Prostate gland (tissue), 2 donors: ENCODE measurements around the gene TMEM17. TPM values are rescaled to one million over a fixed set of nuclear protein-coding genes. Genes with fewer than 3 reads are reported as not detected.
"Not testable (repeated sequence)": the region's sequence is repeated elsewhere in the genome, so short reads cannot be mapped to it uniquely, and the experiment has no call there.

Experiments
- DNase-seq: peaks from one replicate; pipeline ENCODE4 v3.0.0-alpha.2; 2019; ENCODE audit warnings: low spot score
- H3K27ac ChIP-seq, 2 donors: fragments of 200-600 bp; sonication (generic); 2 replicates each; pipeline ENCODE4 v1.5.1; 2017 to 2019
- H3K27me3 ChIP-seq: fragments of 200-600 bp; sonication (generic); replicated peaks from 2 replicates; pipeline ENCODE4 v1.5.1; 2019; ENCODE audit not compliant: insufficient read depth
- H3K36me3 ChIP-seq, 2 donors: fragments of 200-600 bp; sonication (generic); 1 replicate in 1 of 2; 2 replicates in 1 of 2; pipeline versions ENCODE4 v1.5.1 to v1.8.1; 2017 to 2019
- H3K4me1 ChIP-seq: fragments of 200-600 bp; sonication (generic); replicated peaks from 2 replicates; pipeline ENCODE4 v1.5.1; 2019
- H3K4me3 ChIP-seq, 2 donors: fragments of 200-600 bp; sonication (generic); 2 replicates each; pipeline ENCODE4 v1.5.1; 2017 to 2019
- H3K9me3 ChIP-seq: fragments of 200-600 bp; sonication (generic); 2 replicates; pipeline ENCODE4 v1.5.1; 2017
- CTCF ChIP-seq, 4 experiments: fragments of 200-600 bp in 2 of 4; fragments of 450-650 bp in 2 of 4; sonication (generic) in 2 of 4; IDR thresholded peaks; 1 replicate in 3 of 4; 2 replicates in 1 of 4; pipeline ENCODE4 v1.5.1; 2016 to 2019; ENCODE audit warnings: antibody characterized with exemption in 4 of 4, mild to moderate bottlenecking in 2 of 4, moderate library complexity in 2 of 4
- POLR2A ChIP-seq: fragments of 450-650 bp; IDR thresholded peaks from one replicate; pipeline ENCODE4 v1.6.1; 2016; ENCODE audit warnings: antibody characterized with exemption, mild to moderate bottlenecking
- POLR2AphosphoS5 ChIP-seq: sonication (generic); formaldehyde crosslinking; IDR thresholded peaks from one replicate; pipeline ENCODE4 v1.6.1; 2017; ENCODE audit warnings: antibody characterized with exemption
- WGBS: methylation state at CpG from one replicate; pipeline ENCODE4 v1.1.5; 2018; 5-methylcytosine and 5-hydroxymethylcytosine counted together
- intact Hi-C: fragments of 100-400 bp; cut with DNase I; formaldehyde crosslinking; loops from one replicate; pipeline ENCODE4 v1.14.2; 2022
- total RNA-seq, 2 donors: library from RNA; depleted of rRNA; stranded (reverse); fragments of >200 nt; gene quantifications; one replicate each; pipeline ENCODE4 v1.1.0, GENCODE V29; 2016

The TMEM17 gene
- total RNA-seq, 2 donors from 2014 or later: 2.6 to 4.0 TPM

- no peak overlapping the region for H3K4me3 ChIP-seq
- no peaks in the 10 kb centered on the region for H3K27me3 ChIP-seq
- H3K36me3 ChIP-seq: no peaks in the 10 kb centered on the region
- no peak for DNase-seq
- 63% methylated on average over 10 of the region's 10 CpGs for WGBS
- TF ChIP-seq POLR2A: no peak
- no peak overlapping the region for H3K27ac ChIP-seq
- intact Hi-C loops: no loop called here
- H3K4me1 ChIP-seq: no peaks in the 10 kb centered on the region
- no peaks in the 10 kb centered on the region for H3K9me3 ChIP-seq
Observed at GRCh38 chr2:62526531-62527381, 20.8 kb upstream of the TMEM17 start.

- no peak for DNase-seq
- intact Hi-C loops: no loop called here
- H3K9me3 ChIP-seq: no peaks in the 10 kb centered on the region
- no peak overlapping the region for H3K4me3 ChIP-seq
- no peaks in the 10 kb centered on the region for H3K27me3 ChIP-seq
- H3K36me3 ChIP-seq: no peaks in the 10 kb centered on the region
- TF ChIP-seq CTCF (IDR thresholded peaks at IDR 0.05) (no peak), POLR2AphosphoS5 (no peak), POLR2A (no peak)
- no peak overlapping the region for H3K27ac ChIP-seq
- H3K4me1 ChIP-seq: no peaks in the 10 kb centered on the region
Observed at GRCh38 chr2:62525549-62526269, 19.7 kb upstream of the TMEM17 start.

- Histone ChIP-seq H3K4me1 (no peaks in the 10 kb centered on the region), H3K27ac (no peak overlapping the region), H3K4me3 (no peak overlapping the region), H3K27me3 (no peaks in the 10 kb centered on the region), H3K36me3 (no peaks in the 10 kb centered on the region), H3K9me3 (no peaks in the 10 kb centered on the region)
- intact Hi-C loops: no loop called here
- TF ChIP-seq CTCF (IDR thresholded peaks at IDR 0.05): no peak
- TF ChIP-seq POLR2AphosphoS5: no peak
- TF ChIP-seq POLR2A: no peak
- DNase-seq: no peak
- WGBS: 89% methylated on average over 5 of the region's 5 CpGs
Observed at GRCh38 chr2:62524293-62524941, 18.4 kb upstream of the TMEM17 start.

- H3K4me3 ChIP-seq, H3K27me3 ChIP-seq, intact Hi-C loops, H3K9me3 ChIP-seq, H3K27ac ChIP-seq, DNase-seq, H3K4me1 ChIP-seq, H3K36me3 ChIP-seq: not testable (repeated sequence)
- WGBS: 87% methylated on average over 14 of the region's 14 CpGs
Observed at GRCh38 chr2:62521061-62521460, 15.1 kb upstream of the TMEM17 start.

GRCh38 chr2:62512384-62512783, 6.4 kb upstream of the TMEM17 start:
- H3K27ac ChIP-seq: no peak overlapping the region
- H3K4me3 ChIP-seq: no peak overlapping the region
- TF ChIP-seq POLR2A: no peak
- TF ChIP-seq POLR2AphosphoS5: no peak
- TF ChIP-seq CTCF (IDR thresholded peaks at IDR 0.05): no peak
- H3K4me1 ChIP-seq: no peaks in the 10 kb centered on the region
- no peak for DNase-seq
- no peaks in the 10 kb centered on the region for H3K27me3 ChIP-seq
- 90% methylated on average over 4 of the region's 4 CpGs for WGBS
- H3K36me3 ChIP-seq: no peaks in the 10 kb centered on the region
- intact Hi-C loops: no loop called here
- H3K9me3 ChIP-seq: no peaks in the 10 kb centered on the region
